ENCODE data around the gene TBL1X. TPM values are rescaled to one million over a fixed set of nuclear protein-coding genes. Genes with fewer than 3 reads are reported as not detected.

The TBL1X gene
- total RNA-seq, 1 donor from 2014 or later: 5.3 TPM

GRCh38 chrX:9494771-9495170, 29.9 kb downstream of the TBL1X start:
- no peak for DNase-seq (ENCODE audit: low read depth in 2 of 2)

- no peak for DNase-seq (ENCODE audit: low read depth in 2 of 2)
Measured at GRCh38 chrX:9495496-9495895, 30.6 kb downstream of the TBL1X start.

- no peak for DNase-seq (ENCODE audit: low read depth in 2 of 2)
Measured at GRCh38 chrX:9498236-9498635, 33.4 kb downstream of the TBL1X start.

GRCh38 chrX:9500584-9500983, 35.7 kb downstream of the TBL1X start:
- no peak for DNase-seq (ENCODE audit: low read depth in 2 of 2)

- DNase-seq (ENCODE audit: low read depth in 2 of 2): no peak
Measured at GRCh38 chrX:9501362-9501761, 36.5 kb downstream of the TBL1X start.

- no peak for DNase-seq (ENCODE audit: low read depth in 2 of 2)
Measured at GRCh38 chrX:9503261-9503660, 38.4 kb downstream of the TBL1X start.

GRCh38 chrX:9510366-9510765, 45.5 kb downstream of the TBL1X start:
- no peak for DNase-seq (ENCODE audit: low read depth in 2 of 2)

- no peak for DNase-seq (ENCODE audit: low read depth in 2 of 2)
Measured at GRCh38 chrX:9510980-9511379, 46.1 kb downstream of the TBL1X start.

GRCh38 chrX:9515489-9515888, 50.6 kb downstream of the TBL1X start:
- no peak for DNase-seq (ENCODE audit: low read depth in 2 of 2)

- no peak for DNase-seq (ENCODE audit: low read depth in 2 of 2)
Measured at GRCh38 chrX:9515973-9516538, 51.2 kb downstream of the TBL1X start.

GRCh38 chrX:9516635-9517034, 51.8 kb downstream of the TBL1X start:
- no peak for DNase-seq (ENCODE audit: low read depth in 2 of 2)

GRCh38 chrX:9518051-9518450, 53.2 kb downstream of the TBL1X start:
- DNase-seq (ENCODE audit: low read depth in 2 of 2): no peak

GRCh38 chrX:9518889-9519288, 54.0 kb downstream of the TBL1X start:
- no peak for DNase-seq (ENCODE audit: low read depth in 2 of 2)

GRCh38 chrX:9519546-9520216, 54.8 kb downstream of the TBL1X start:
- no peak for DNase-seq (ENCODE audit: low read depth in 2 of 2)

GRCh38 chrX:9520217-9520590, 55.3 kb downstream of the TBL1X start:
- no peak for DNase-seq (ENCODE audit: low read depth in 2 of 2)

GRCh38 chrX:9522378-9523155, 57.7 kb downstream of the TBL1X start:
- DNase-seq (ENCODE audit: low read depth in 2 of 2): no peak

- no peak for DNase-seq (ENCODE audit: low read depth in 2 of 2)
Measured at GRCh38 chrX:9525511-9526248, 60.8 kb downstream of the TBL1X start.

GRCh38 chrX:9526965-9527364, 62.1 kb downstream of the TBL1X start:
- DNase-seq (ENCODE audit: low read depth in 2 of 2): no peak

- no peak for DNase-seq (ENCODE audit: low read depth in 2 of 2)
Measured at GRCh38 chrX:9528498-9528897, 63.6 kb downstream of the TBL1X start.

GRCh38 chrX:9529223-9529622, 64.4 kb downstream of the TBL1X start:
- DNase-seq (ENCODE audit: low read depth in 2 of 2): no peak

- DNase-seq (ENCODE audit: low read depth in 2 of 2): peak; percentile 31 to 60
Measured at GRCh38 chrX:9530848-9531274, 66.0 kb downstream of the TBL1X start.

GRCh38 chrX:9532349-9532748, 67.5 kb downstream of the TBL1X start:
- DNase-seq (ENCODE audit: low read depth in 2 of 2): no peak
